ENCODE data around the gene ABCD4.

- TF ChIP-seq CTCF (IDR thresholded peaks at IDR 0.05; ENCODE audit: low read length) (peak; percentile 50), EZH2phosphoT487 (IDR thresholded peaks at IDR 0.05; ENCODE audit: low read length) (no peak)
These were observed at the start of gene ABCD4 for GRCh38 chr14:74302634-74303569.
